ENCODE measurements around the gene TMEM52B.

The TMEM52B gene

GRCh38 chr12:10178821-10179220 is at the start of gene TMEM52B:
TMEM52B (plus strand) TSS chr12:10179032; CDS start chr12:10179575, 543 bp downstream.
- no peak for DNase-seq

GRCh38 chr12:10130042-10130441 is 48.8 kb upstream of the TMEM52B start, which contains the start of gene CLEC7A:
CLEC7A (minus strand) TSS chr12:10130199; CDS start chr12:10130082, 117 bp downstream.
- DNase-seq: no peak

- no peak for DNase-seq
Measured at GRCh38 chr12:10131111-10131690, 47.6 kb upstream of the TMEM52B start.

GRCh38 chr12:10132850-10133370 is 45.9 kb upstream of the TMEM52B start:
- DNase-seq: no peak

DNA sequence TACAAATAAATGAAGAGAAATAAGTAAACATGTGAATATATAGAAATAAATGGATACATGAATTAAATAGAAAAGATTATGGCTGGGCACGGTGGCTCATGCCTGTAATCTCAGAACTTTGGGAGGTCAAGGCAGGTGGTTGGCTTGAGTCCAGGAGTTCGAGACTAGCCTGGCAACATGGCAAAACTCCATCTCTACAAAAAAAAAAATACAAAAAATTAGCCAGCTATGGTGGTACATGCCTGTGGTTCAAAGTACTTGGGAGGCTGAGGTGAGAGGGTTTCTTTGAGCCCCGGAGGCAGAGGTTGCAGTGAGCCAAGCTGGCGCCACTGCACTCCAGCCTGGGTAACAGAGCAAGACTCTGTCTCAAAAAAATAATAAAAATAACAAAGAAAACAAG is 43.7 kb upstream of the TMEM52B start:
- no peak for DNase-seq

DNA sequence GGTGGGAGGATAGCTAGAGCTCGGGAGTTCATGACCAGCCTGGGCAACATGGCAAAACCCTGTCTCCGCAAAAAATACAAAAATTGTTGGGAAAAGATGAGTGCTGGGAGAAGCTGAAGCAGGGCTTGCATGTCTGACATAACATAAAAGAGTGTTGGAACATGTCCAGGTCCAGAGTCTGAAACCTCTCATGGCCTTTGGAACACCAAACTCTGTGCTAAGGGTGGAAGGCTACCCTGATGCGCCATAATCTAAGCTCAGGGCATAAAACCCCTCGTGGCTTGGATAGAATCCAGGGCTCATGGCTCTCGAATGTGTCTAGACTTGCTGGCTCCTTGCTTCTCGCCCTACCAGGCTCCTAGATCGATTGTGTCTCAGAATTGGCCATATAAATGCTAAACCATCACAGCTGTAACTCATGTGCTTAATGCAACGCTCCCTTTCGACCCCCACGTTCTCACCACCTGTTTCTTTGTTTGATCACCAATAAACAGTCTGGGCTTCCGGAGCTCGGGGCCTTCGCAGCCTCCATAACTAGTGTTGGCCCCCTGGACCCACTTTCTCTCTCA is 42.1 kb upstream of the TMEM52B start:
- peak; percentile 8 for DNase-seq

DNA sequence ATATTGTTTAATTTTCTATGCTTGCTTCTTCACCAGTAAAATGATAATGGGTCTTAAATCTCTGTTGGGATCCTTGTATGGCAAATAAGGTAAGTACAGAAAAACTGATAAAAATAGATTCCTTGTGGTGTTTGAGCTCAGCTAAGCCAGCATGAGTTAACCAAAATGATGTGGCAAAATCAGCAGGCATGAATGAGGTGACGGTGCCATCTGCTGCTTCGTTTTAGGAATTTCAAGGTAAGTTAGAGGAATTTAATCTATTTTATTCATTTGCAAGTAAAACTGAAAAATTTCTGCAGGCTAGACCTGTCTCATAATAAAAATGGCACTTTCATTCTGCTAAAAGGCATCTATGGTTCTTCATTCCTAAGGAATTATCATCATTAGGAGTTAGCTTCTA is 38.8 kb upstream of the TMEM52B start:
- DNase-seq: no peak

GRCh38 chr12:10142976-10143589 is 35.7 kb upstream of the TMEM52B start:
- no peak for DNase-seq

DNA sequence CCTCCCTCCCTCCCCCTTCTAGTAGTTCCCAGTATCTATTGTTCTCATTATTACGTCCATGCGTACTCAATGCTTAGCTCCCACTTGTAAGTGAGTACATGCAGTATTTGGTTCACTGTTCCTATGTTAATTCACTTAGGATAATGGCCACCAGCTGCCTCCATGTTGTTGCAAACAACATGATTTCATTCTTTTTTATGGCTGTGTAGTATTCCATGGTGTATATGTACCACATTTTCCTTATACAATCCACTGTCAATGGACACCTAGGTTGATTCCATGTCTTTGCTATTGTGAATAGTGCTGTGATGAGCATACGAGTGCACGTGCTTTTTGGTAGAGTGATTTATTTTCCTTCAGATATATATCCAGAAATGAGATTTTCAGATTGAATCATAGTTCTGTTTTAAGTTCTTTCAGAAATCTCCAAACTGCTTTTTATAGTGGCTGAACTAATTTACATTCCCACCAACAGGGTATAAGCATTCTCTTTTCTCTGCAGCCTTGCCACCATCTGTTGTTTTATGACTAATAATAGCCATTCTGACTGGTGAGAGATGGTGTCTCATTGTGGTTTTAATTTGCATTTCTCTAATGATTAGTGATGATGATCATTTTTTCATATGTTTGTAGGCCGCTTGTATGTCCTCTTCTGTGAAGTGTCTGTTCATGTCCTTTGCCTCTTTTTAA is 31.0 kb upstream of the TMEM52B start:
- no peak for DNase-seq

- DNase-seq: no peak
Measured at GRCh38 chr12:10151621-10152020, 27.2 kb upstream of the TMEM52B start.

DNA sequence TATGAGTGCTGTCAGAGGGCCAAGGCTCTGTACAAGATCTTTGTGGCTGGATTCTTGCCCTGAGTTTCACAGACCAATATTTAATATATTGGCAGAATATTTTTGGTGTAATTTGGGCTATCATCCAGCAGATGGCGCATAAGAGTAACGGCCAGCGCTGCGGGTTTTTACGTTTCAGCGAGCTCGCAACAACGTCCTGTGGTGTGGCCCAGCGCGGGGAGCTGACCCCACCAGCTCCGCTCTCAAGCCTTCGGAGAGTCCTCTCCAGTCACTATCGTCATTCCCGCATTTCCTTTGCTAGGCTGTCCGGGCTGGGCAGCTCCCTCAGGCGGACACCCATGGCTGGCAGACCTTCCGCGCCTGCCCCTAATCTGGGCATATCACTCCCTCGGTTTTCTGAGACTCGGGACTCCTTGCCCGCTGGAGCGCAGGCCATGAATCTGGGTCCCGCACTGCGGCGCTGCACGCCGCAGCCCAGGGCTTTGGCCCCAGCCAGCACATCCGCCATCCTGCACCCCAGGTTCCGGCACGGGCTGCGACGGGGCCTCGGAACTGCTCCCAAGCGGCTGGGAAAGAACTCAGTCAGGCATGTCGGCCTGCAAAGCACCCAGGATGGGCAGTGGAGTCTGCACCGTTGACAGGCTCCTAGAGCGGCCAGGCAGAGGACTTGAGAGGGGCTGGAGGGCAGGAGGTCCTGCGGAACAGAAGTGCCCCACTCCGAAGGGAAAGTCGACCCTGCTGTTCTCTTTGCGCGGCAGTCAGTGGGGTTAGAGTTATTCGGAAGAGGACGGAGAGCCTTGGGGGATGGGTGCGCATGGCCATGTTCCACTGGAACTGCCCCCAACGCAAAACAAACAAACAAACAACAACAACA is 25.3 kb upstream of the TMEM52B start:
- DNase-seq: peak; percentile 37

DNA sequence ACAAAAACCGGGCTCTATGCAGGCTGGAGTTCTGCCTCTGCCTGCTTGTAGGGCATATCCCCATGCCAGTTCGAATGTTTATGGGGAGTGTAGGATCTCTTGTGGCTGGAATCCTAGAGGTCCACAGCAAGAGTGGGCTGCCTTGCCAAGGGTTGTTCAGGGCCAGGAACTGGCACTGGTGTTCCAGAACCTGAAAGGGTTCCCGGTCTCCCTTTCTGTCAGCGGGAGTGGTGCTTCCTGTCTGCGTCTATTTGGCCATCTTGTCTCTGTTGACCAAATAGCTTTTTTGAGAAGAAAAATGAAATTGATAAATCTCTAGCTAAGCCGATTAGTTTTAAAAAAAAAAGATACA is 24.7 kb upstream of the TMEM52B start:
- DNase-seq: no peak

DNA sequence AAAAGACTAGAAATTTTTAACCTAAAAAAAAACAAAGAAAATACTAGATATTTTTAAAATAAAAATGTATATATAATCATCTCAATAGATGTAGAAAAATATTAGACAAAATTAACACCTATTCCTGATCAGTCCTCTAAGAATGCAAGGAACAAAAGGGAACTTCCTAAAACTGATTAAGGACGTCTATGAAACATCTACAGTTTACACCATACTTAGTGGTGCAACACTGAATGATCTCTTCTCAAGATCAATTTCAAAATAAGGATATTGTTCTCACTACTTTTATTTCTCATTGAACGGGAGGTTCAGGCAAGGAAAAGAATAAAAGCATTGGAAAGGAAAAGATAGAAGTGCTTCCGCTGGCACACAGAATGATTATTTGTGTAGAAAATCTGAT is 22.9 kb upstream of the TMEM52B start:
- DNase-seq: no peak

- no peak for DNase-seq
Measured at GRCh38 chr12:10158406-10158805, 20.4 kb upstream of the TMEM52B start.

DNA sequence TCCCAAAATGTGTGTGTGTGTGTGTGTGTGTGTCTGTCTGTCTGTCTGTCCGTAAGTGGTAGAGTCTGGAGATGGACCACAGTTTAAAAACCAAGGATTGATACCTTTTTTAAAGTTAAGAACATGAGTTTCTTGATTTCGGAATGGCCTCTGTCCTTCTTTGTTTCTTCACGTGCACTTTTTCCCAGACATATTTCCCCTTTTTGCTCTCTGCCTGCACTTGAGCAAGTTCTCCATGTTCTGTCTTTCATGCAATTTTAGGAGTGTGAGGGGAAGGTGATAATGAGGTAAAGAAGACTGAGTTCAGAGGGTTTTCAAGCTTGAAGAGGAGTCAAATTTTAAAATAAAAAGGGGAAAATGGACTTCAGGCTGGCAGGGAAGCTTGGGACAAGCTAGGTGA is 19.6 kb upstream of the TMEM52B start:
- no peak for DNase-seq

GRCh38 chr12:10160617-10161385 is 18.0 kb upstream of the TMEM52B start:
- no peak for DNase-seq

GRCh38 chr12:10163084-10163483 is 15.7 kb upstream of the TMEM52B start:
- no peak for DNase-seq

DNA sequence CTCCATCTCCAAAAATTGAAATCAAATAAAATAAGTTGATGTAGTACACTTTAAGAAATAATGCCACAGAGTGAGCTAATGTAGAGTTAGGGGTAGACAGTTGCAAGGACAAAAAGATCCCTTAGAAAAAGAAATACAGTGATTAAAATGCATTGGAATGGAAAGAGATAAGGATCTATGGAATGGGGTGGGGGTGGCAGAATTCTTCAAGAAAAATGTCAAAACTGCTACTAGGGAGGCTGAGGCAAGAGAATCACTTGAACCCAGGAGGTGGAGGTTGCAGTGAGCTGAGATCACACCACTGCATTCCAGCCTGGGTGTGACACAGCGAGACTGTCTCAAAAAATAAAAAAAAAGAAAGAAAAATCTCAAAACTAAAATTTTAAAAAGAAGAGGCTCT is 13.4 kb upstream of the TMEM52B start:
- DNase-seq: no peak

- DNase-seq: no peak
Measured at GRCh38 chr12:10167599-10167998, 11.2 kb upstream of the TMEM52B start.

DNA sequence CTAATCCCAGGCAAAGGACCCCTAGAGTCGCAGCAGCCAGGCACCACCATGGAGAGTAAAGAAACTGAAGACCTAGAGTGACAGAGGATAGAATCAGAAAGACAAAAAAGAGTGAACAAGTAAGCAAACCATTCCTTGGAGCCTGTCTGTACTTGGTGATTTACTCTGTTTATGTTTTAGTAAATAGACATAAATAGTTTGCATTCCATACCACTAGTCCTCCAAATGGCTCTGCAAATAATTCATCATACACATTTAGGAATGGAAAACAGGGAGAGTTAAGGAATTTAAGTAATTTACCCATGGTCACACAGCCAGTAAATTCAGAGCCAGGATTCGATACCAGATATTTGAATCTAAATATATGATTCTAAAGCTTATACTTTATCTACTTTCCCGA is 9.7 kb upstream of the TMEM52B start:
- no peak for DNase-seq

- DNase-seq: no peak
Measured at GRCh38 chr12:10170216-10170615, 8.6 kb upstream of the TMEM52B start.
